PC-3 (cell line): ENCODE results near the gene HERC2. TPM values are rescaled to one million over a fixed set of nuclear protein-coding genes. Genes with fewer than 3 reads are reported as not detected.
"Not testable (repeated sequence)": the region's sequence is repeated elsewhere in the genome, so short reads cannot be mapped to it uniquely, and the experiment has no call there.

Source experiments
- ATAC-seq: fragments of 200-7000 bp; cut with Tn5 transposase; 2 replicates; pipeline ENCODE4 v1.9.1; 2020; ENCODE audit warnings: mild to moderate bottlenecking, moderate library complexity
- BruUV-seq: library from RNA; stranded (reverse); fragments of 400-500 nt; replicated peaks from 2 replicates; lab custom pipeline; 2021; lab: Mats Ljungman, UMichigan
- CTCF ChIA-PET: fragments of 300-600 bp; sonication (Branson Sonifier 250); formaldehyde crosslinking; loops from one replicate; lab custom pipeline; 2022; ENCODE audit warnings: antibody characterized with exemption; lab: Charles Lee
- POLR2A ChIA-PET: fragments of 300-600 bp; sonication (Branson Sonifier 250); formaldehyde crosslinking; loops from one replicate; lab custom pipeline; 2022; ENCODE audit warnings: antibody characterized with exemption; ENCODE audit not compliant: unreplicated experiment; lab: Charles Lee
- DNase-seq: peaks from one replicate; pipeline ENCODE4 v3.0.0-alpha.2; 2015
- H2AFZ ChIP-seq: fragments of 300-600 bp; sonication (generic); 2 replicates; pipeline ENCODE4 v1.6.0; 2016; ENCODE audit warnings: antibody characterized with exemption, low read length
- H3F3A ChIP-seq: fragments of 300-600 bp; sonication (generic); one replicate; pipeline ENCODE4 v1.6.0; 2017; ENCODE audit warnings: antibody characterized with exemption, low read length, control low read depth, mild to moderate bottlenecking; ENCODE audit not compliant: unreplicated experiment
- H3K27ac ChIP-seq: fragments of 300-600 bp; sonication (generic); 2 replicates; pipeline ENCODE4 v1.5.1; 2016; ENCODE audit warnings: mild to moderate bottlenecking, low read length
- H3K27me3 ChIP-seq: fragments of 300-600 bp; sonication (generic); 2 replicates; pipeline ENCODE4 v1.6.1; 2016; ENCODE audit warnings: low read length, mixed read lengths
- H3K36me3 ChIP-seq: fragments of 300-600 bp; sonication (generic); 2 replicates; pipeline ENCODE4 v1.6.1; 2016; ENCODE audit warnings: low read depth, mixed run types, low read length, mixed read lengths
- H3K4me1 ChIP-seq: fragments of 300-600 bp; sonication (generic); 2 replicates; pipeline ENCODE4 v1.5.1; 2016; ENCODE audit warnings: low read length; ENCODE audit not compliant: insufficient read depth
- H3K4me2 ChIP-seq: fragments of 300-600 bp; sonication (generic); 2 replicates; pipeline ENCODE4 v1.6.0; 2016; ENCODE audit warnings: low read length
- H3K4me3 ChIP-seq: fragments of 300-600 bp; sonication (generic); 2 replicates; pipeline ENCODE4 v1.5.1; 2016; ENCODE audit warnings: mild to moderate bottlenecking, low read length, mixed read lengths
- H3K79me2 ChIP-seq: fragments of 300-600 bp; sonication (generic); 2 replicates; pipeline ENCODE4 v1.6.1; 2017; ENCODE audit warnings: low read length, mixed read lengths
- H3K9ac ChIP-seq: fragments of 300-600 bp; sonication (generic); 2 replicates; pipeline ENCODE4 v1.6.0; 2016; ENCODE audit warnings: mild to moderate bottlenecking, low read length
- H3K9me2 ChIP-seq: fragments of 300-600 bp; sonication (generic); replicated peaks from 2 replicates; pipeline ENCODE4 v1.6.1; 2016; ENCODE audit warnings: mixed run types, low read length, mixed read lengths
- H3K9me3 ChIP-seq: fragments of 300-600 bp; sonication (generic); 2 replicates; pipeline ENCODE4 v1.6.1; 2016; ENCODE audit warnings: low read length, mixed read lengths
- H4K20me1 ChIP-seq: fragments of 300-600 bp; sonication (generic); 2 replicates; pipeline ENCODE4 v1.6.1; 2016; ENCODE audit warnings: low read length, mixed read lengths
- CTCF ChIP-seq: fragments of 300-600 bp; sonication (generic); conservative IDR thresholded peaks from 2 replicates; pipeline ENCODE4 v1.5.1; 2017; ENCODE audit warnings: antibody characterized with exemption, low read depth, mild to moderate bottlenecking, low read length
- EZH2 ChIP-seq: fragments of 300-600 bp; sonication (generic); IDR thresholded peaks from one replicate; pipeline ENCODE4 v1.6.1; 2017; ENCODE audit warnings: antibody characterized with exemption, mild to moderate bottlenecking, low read length; ENCODE audit not compliant: unreplicated experiment
- EZH2phosphoT487 ChIP-seq: fragments of 300-600 bp; sonication (generic); IDR thresholded peaks from 2 replicates; pipeline ENCODE4 v1.6.1; 2018; ENCODE audit warnings: mild to moderate bottlenecking, antibody characterized with exemption, low read length, borderline replicate concordance
- intact Hi-C: fragments of 100-400 bp; cut with micrococcal nuclease; formaldehyde crosslinking; loops from 2 replicates; pipeline ENCODE4 v1.9.0; 2023
- total RNA-seq: library from RNA; depleted of rRNA; stranded (reverse); fragments of >200 nt; gene quantifications from 2 replicates; pipeline ENCODE4 v1.2.3, GENCODE V29; 2014

The HERC2 gene
- total RNA-seq, 1 experiment from 2014 or later = 45.9 TPM

- ChIA-PET POLR2A (no interaction called here), CTCF (no interaction called here)
- Histone ChIP-seq H3K27me3 (no peaks in the 10 kb centered on the region), H3K4me1 (no peaks in the 10 kb centered on the region), H3K9me2 (no peaks in the 10 kb centered on the region), H3K9me3 (no peaks in the 10 kb centered on the region), H3K79me2 (no peaks in the 10 kb centered on the region), H2AFZ (no peak overlapping the region), H3K4me3 (no peak overlapping the region), H3K4me2 (no peak overlapping the region), H3K27ac (no peak overlapping the region), H3K36me3 (no peaks in the 10 kb centered on the region; the same call in 1 of the 2 replicates), H3K9ac (no peak overlapping the region), H4K20me1 (no peaks in the 10 kb centered on the region), H3F3A (no peaks in the 10 kb centered on the region)
- ATAC-seq (no peak), DNase-seq (no peak)
- no TSS peak for BruUV-seq
- TF ChIP-seq EZH2 (no peak), EZH2phosphoT487 (no peak), CTCF (no peak)
- intact Hi-C loops = no loop called here
Measured at GRCh38 chr15:28219116-28219515, 102.9 kb downstream of the HERC2 start.

GRCh38 chr15:28216946-28217546, 104.9 kb downstream of the HERC2 start:
- H2AFZ ChIP-seq, H3F3A ChIP-seq, H3K9me2 ChIP-seq, H3K27me3 ChIP-seq, H3K4me1 ChIP-seq, H3K27ac ChIP-seq, H3K36me3 ChIP-seq, H3K4me3 ChIP-seq, H3K79me2 ChIP-seq, BruUV-seq, CTCF ChIA-PET, H3K9me3 ChIP-seq, intact Hi-C loops, ATAC-seq, H3K4me2 ChIP-seq, POLR2A ChIA-PET, DNase-seq, H4K20me1 ChIP-seq, H3K9ac ChIP-seq: not testable (repeated sequence)

- DNase-seq, H3K9me2 ChIP-seq, POLR2A ChIA-PET, H3K27ac ChIP-seq, H3K4me3 ChIP-seq, H3K9me3 ChIP-seq, BruUV-seq, H4K20me1 ChIP-seq, H3K79me2 ChIP-seq, H3K9ac ChIP-seq, H3K27me3 ChIP-seq, H3K4me2 ChIP-seq, H3K4me1 ChIP-seq, H3K36me3 ChIP-seq, H2AFZ ChIP-seq, H3F3A ChIP-seq, intact Hi-C loops, CTCF ChIA-PET, ATAC-seq: not testable (repeated sequence)
Measured at GRCh38 chr15:28215521-28215920, 106.5 kb downstream of the HERC2 start.

GRCh38 chr15:28214006-28214790, 107.8 kb downstream of the HERC2 start:
- H4K20me1 ChIP-seq, intact Hi-C loops, H3K4me2 ChIP-seq, H3K4me3 ChIP-seq, H3K27me3 ChIP-seq, POLR2A ChIA-PET, H3F3A ChIP-seq, H2AFZ ChIP-seq, H3K9ac ChIP-seq, H3K9me2 ChIP-seq, H3K36me3 ChIP-seq, H3K9me3 ChIP-seq, CTCF ChIA-PET, H3K4me1 ChIP-seq, H3K27ac ChIP-seq, BruUV-seq, H3K79me2 ChIP-seq, DNase-seq, ATAC-seq: not testable (repeated sequence)

GRCh38 chr15:28213393-28213792, 108.6 kb downstream of the HERC2 start:
- H3F3A ChIP-seq, H3K36me3 ChIP-seq, H3K4me3 ChIP-seq, DNase-seq, H3K9me3 ChIP-seq, POLR2A ChIA-PET, H3K27me3 ChIP-seq, H2AFZ ChIP-seq, H3K4me2 ChIP-seq, H4K20me1 ChIP-seq, H3K9me2 ChIP-seq, H3K9ac ChIP-seq, H3K27ac ChIP-seq, H3K4me1 ChIP-seq, CTCF ChIA-PET, intact Hi-C loops, ATAC-seq, H3K79me2 ChIP-seq: not testable (repeated sequence)
- BruUV-seq = TSS peak; percentile 29
